GM18517 (cell line): ENCODE results near the gene NARF.

Source experiments
- ATAC-seq: cut with Tn5 transposase; IDR thresholded peaks from one replicate; pipeline ENCODE4 v1.9.1; 2021; ENCODE audit warnings: mild to moderate bottlenecking, moderate library complexity; ENCODE audit not compliant: unreplicated experiment

NARF gene

DNA sequence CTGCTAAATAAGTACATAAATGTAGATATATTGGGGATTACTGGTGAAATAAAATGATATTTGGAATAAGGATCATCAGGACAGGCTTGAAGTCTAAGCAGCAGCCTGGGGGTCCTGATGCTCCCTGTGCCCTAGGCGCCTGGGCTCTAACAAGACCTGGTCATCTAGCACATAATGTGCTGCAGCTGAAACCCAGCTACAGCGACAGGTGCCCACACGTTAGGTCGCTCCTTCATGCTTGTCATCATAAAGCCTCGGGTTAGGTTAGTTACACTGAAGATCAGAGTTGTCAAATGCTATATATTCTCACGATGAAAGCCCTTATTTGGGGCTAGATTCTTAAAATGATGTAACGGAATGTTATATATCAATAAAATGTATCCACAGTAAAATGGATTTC is 11.5 kb downstream of the NARF start:
- ATAC-seq: no peak

GRCh38 chr17:82474223-82475010 is 15.9 kb downstream of the NARF start:
- no peak for ATAC-seq

GRCh38 chr17:82475458-82475857 is 16.9 kb downstream of the NARF start:
- ATAC-seq: no peak

DNA sequence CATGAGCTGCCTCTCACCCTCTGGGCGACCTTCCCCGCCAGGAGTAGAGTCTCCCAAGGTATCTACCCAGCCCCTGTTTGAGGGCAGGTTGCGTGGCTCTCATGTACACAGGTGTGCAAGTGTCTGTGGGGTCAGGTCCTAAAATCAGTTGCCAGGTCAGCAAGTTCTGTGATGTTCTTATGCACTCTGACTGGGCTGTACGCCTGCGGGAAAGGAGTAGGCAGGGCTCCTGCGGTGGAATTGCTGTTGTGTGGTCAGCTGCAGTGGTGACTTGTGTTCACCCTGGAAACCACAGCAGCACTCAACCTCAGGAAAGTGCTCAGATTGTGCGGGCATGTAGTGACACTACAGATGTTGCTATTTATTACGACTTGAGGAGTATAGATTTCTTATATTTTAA is 19.4 kb downstream of the NARF start:
- ATAC-seq: no peak

DNA sequence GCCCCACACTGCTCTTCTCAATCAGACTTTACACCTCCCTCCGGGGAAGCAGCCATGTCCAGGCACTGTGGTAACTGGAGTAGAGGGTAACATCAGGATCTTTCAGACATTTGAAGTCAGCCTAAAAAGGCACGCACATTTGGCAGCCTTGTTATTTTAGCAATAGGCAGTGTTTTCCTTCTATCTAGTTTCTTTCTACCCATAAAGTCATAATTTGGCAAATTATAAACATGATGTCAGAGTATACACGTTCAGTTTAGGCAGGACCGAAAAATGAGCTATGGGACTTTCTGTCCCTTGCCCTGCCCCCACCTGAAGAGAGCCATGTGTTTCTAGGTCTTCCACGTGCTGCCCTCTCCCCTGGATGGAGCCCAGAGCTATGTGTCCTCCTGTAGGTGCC is 21.1 kb downstream of the NARF start:
- ATAC-seq: no peak

GRCh38 chr17:82480318-82480717 is 21.8 kb downstream of the NARF start:
- ATAC-seq: no peak

- no peak for ATAC-seq
Observed at GRCh38 chr17:82483204-82483660, 24.7 kb downstream of the NARF start.

DNA sequence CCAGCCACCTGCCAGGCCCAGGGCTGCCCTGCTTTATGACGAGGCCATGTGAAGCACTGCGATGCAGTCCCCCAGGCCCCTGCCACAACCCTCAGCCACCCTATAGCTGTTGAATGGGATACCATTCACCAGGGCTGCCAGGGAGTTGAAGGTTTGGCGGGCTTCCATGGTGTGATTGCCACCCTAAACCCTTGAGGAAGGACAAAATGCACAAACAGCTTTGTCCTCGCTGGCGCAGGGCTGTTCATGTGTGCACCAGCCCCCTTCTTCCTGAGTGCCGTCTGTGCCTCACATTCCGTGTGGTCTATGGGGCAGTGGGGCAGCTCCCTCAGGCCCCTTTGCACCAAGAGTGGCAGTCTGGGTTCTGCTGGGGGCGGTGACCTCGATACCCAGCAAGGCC is 25.3 kb downstream of the NARF start:
- ATAC-seq: no peak

- no peak for ATAC-seq
Observed at GRCh38 chr17:82486231-82487094, 27.9 kb downstream of the NARF start.

GRCh38 chr17:82487910-82488309 is 29.4 kb downstream of the NARF start:
- ATAC-seq: no peak

DNA sequence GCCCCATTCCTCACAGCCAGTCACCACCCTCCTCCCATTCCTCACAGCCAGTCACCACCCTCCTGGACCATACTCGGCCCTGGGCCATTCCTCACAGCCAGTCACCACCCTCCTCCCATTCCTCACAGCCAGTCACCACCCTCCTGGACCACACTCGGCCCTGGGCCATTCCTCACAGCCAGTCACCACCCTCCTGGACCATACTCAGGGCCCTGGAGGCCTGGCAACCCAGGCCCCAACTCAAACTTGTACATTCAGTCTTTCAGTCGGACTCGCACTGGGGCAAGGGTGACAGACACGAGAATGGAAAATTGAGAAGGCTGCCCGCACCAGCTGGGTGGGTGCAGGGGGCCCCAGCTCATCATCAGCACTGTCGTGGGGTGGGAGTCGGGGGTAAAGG is 30.6 kb downstream of the NARF start:
- ATAC-seq: no peak

DNA sequence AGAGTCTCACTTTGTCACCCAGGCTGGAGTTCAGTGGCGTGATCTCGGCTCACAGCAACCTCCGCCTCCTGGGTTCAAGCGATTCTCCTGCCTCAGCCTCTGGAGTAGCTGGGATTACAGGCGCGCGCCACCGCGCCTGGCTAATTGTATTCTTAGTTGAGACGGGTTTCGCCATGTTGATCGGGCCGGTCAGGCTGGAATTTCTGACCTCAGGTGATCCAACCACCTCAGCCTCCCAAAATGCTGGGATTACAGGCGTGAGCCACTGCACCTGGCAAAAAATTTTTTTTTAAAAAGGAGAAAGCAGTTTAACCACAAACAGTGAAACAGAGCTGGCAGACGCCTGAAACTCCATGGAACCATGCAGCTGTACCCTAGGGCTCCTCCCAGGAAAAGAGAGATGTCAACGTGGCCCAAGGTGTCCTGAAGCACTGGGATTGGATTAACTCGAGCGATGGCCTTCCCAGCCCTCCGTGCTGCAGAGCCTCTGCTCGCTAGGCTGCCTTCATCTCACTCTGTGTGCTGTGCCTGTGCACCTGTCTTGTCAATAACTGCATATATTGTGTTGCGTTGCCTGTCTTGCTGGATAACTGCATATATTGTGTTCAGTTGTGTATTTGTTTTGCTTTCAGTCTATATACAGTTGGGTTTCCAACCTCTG is 31.4 kb downstream of the NARF start:
- ATAC-seq: no peak

GRCh38 chr17:82490512-82491195 is 32.1 kb downstream of the NARF start:
- ATAC-seq: no peak

GRCh38 chr17:82491196-82491530 is 32.6 kb downstream of the NARF start:
- no peak for ATAC-seq

DNA sequence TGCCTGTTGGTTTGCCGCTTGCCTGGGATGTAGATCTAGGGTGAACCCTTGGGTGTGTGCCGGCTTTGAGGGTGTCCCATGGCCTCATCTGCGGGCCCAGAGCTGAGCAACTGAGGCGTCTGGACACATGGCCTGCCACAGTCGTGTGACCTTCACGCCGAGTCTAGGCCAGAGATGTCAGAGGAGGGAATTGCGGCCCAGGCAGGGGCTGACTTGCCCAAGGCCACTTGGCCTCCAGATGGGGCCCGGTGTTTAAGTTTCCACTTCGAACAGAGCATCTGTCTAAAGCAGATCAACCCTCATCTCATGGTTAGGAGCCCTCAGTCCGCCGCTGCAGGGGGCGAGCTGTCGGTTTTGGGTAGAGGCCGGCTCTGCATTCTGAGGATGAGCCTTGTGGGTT is 33.0 kb downstream of the NARF start:
- ATAC-seq: no peak

DNA sequence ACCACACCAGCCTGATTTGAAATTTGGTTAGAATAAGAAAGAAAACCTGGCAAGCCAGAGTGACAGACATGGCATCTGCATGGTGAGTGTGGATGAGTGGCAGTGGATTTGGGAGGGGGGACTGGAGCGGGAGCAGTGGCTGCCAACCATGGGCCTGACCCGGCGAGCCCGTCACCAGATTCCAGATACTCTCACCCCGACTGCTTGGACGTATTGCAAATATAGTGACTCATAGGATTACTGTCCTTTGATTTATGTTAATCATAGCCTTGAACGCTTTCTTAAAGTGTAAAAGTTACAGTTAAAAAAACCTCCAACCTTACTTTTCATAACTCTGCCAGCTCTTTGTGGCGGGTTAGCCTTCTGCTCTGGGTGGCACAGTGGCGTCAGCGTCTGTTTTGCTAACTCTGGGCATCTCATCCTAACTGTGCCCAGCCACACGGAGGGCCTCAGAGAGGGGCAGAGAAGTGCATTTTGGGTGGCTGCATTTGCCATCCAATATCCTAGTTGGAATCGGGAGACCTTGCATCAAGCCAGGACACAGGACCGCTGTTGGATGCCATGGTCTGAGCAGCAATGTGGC is 34.2 kb downstream of the NARF start:
- ATAC-seq: no peak

DNA sequence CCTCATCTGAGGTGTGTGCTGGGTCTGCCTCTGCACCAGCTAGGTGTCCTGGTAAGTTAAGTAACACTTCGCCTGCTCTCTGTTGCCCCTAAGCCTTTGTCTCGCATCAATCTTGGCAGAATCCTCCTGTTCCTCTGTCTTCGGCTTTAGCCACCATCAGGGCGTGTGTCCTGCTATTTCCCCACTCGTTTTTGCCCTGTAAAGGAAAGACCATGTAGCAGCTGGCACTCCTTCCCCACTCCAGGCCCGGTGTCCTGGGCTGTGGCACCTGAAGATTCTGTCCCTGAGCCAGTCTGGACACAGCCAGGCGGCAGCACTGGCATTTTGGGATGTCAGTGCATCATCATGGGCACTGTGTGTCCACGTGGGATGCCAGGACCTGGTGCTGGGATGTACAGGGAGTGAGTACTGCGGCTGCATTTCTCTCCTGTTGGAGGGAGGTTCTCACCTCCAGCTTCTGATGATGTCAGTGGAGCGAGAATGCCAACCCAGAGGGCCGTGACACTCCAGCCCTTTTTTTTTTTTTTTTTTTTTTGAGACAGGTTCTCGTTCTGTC is 34.8 kb downstream of the NARF start:
- ATAC-seq: no peak

DNA sequence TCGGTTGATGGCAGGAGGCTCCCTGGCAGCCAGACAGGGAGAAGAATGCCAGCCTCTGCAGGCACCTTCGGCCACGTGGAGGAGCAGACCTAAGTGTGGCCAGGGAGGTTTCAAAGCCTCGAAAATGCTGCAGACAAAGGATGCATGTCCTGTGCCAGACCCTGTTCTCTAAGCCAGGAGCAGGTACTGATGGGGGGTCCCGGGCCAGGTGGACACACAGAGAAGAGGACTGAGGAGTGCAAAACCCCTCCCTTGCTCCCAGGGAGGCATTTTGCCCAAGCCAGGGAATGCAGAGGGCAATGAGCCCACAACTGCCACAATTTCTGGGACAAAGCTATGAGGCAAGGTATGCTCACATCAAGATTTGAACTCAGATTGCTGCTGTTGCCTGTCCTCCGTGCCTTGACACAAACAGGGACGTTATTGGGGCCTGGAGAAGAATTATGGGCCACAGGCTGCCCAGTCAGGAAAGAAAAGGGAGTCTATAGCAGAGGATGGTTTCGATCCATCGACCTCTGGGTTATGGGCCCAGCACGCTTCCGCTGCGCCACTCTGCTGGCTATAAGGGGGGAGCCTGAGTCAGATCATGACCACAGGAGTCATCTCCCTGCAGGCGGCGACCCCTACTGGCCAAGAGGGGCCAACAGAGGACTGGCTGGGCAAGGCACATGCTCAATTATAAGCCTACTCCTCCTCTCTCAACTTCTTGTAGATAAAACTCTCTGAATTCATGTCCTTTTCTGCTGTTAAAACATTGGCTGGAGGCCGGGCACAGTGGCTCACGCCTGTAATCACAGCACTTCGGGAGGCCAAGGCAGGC is 35.9 kb downstream of the NARF start:
- peak; percentile 55 for ATAC-seq

DNA sequence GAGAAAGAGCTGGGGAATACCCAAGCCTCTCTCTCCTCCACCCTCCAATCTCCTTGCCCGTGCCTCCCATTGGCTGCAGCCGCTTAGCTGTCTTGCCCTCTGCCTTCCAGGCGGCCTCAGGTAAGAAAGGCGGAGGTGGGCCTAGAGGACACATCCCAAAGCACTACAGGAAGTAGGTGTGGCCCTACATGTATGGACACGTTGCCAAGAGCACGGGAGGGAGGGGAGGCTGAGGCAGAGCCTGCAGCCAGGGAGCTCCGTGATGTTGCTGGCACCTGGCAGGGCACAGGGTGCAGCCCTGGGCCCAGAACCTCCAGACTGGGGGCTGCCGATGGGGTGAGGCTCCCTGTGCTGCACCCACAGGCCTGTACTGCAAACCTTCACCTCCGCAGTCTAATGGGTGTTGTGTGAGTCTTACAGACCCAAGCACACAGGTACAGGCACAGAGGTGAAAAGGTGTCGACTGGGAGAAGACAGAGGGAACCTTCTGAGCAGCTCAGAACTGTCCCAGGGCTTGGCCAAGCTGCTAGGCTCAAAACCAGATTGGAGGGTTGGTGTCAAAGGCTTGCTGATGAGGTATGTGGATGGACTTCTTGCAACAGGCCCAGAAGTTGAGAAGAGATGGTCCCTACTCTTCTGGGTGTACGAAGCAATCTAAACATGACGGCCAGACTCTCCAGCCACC is 37.4 kb downstream of the NARF start:
- ATAC-seq: no peak
